ENCODE measurements around the gene CALML6. TPM values are rescaled to one million over a fixed set of nuclear protein-coding genes. Genes with fewer than 3 reads are reported as not detected.

The CALML6 gene
- total RNA-seq, 1 experiment from 2014 or later = 1.4 TPM

DNA sequence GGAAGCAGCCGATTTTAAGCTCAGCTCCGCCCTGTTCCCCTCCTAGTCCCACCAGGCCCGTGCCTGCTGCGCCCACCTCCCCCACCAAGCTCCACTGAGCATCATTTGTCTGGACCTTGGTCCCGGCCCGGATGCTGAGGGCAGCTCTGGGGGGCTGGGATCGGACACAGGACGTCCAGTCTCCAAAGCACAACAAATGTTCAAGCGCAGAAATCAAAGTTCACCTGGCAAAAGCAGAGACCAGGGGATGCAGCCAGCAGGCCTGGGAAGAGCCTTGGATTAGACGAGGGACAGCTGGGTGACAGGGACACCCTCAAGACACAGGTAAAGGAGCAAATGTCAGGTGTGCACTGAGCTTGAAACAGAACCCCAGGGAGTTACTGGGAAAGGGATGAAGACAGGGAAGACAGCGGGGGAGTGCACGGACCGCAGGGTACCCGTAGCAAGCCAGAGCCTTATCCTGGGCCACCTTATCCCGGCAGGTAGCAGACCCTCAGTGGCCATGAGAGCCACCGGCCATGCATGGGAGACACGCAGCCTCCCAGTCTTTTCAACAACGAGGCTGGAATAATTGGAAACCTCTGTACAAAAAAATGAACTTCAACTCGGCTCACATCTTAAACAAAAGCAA lies 26.3 kb downstream of the CALML6 start:
- Histone ChIP-seq H3K9me3 (no peaks in the 10 kb centered on the region), H3K27me3 (replicated peaks; ENCODE audit: control insufficient read depth, insufficient read depth, low read length) (no peaks in the 10 kb centered on the region), H3K4me3 (ENCODE audit: low read depth, low read length) (no peak overlapping the region), H3K4me1 (no peaks in the 10 kb centered on the region), H3K36me3 (ENCODE audit: control insufficient read depth, insufficient read depth, low read length) (no peaks in the 10 kb centered on the region)
- TF ChIP-seq, protein P1, sequence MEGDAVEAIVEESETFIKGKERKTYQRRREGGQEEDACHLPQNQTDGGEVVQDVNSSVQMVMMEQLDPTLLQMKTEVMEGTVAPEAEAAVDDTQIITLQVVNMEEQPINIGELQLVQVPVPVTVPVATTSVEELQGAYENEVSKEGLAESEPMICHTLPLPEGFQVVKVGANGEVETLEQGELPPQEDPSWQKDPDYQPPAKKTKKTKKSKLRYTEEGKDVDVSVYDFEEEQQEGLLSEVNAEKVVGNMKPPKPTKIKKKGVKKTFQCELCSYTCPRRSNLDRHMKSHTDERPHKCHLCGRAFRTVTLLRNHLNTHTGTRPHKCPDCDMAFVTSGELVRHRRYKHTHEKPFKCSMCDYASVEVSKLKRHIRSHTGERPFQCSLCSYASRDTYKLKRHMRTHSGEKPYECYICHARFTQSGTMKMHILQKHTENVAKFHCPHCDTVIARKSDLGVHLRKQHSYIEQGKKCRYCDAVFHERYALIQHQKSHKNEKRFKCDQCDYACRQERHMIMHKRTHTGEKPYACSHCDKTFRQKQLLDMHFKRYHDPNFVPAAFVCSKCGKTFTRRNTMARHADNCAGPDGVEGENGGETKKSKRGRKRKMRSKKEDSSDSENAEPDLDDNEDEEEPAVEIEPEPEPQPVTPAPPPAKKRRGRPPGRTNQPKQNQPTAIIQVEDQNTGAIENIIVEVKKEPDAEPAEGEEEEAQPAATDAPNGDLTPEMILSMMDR (IDR thresholded peaks at IDR 0.05; ENCODE audit: insufficient read depth in 1 of 2, low read depth in 1 of 2, low read length in 1 of 2, severe bottlenecking in 1 of 2, unreplicated experiment in 1 of 2) = no peak
- Mint-ChIP-seq H3K4me3 (ENCODE audit: unreplicated experiment) (no peak overlapping the region), H3K4me1 (ENCODE audit: low read depth, unreplicated experiment) (no peaks in the 10 kb centered on the region), H3K27me3 (ENCODE audit: insufficient read depth, unreplicated experiment) (no peaks in the 10 kb centered on the region), H3K36me3 (ENCODE audit: insufficient read depth, unreplicated experiment) (no peaks in the 10 kb centered on the region), H3K9me3 (ENCODE audit: unreplicated experiment) (no peaks in the 10 kb centered on the region), H3K27ac (ENCODE audit: unreplicated experiment) (no peak overlapping the region)
- DNase-seq = no peak
- no TSS peak for BruUV-seq (replicated peaks)
- intact Hi-C loops (cut with micrococcal nuclease; ENCODE audit: unreplicated experiment) = no loop called here
- ChIA-PET POLR2A (no interaction called here), CTCF (no interaction called here)

DNA sequence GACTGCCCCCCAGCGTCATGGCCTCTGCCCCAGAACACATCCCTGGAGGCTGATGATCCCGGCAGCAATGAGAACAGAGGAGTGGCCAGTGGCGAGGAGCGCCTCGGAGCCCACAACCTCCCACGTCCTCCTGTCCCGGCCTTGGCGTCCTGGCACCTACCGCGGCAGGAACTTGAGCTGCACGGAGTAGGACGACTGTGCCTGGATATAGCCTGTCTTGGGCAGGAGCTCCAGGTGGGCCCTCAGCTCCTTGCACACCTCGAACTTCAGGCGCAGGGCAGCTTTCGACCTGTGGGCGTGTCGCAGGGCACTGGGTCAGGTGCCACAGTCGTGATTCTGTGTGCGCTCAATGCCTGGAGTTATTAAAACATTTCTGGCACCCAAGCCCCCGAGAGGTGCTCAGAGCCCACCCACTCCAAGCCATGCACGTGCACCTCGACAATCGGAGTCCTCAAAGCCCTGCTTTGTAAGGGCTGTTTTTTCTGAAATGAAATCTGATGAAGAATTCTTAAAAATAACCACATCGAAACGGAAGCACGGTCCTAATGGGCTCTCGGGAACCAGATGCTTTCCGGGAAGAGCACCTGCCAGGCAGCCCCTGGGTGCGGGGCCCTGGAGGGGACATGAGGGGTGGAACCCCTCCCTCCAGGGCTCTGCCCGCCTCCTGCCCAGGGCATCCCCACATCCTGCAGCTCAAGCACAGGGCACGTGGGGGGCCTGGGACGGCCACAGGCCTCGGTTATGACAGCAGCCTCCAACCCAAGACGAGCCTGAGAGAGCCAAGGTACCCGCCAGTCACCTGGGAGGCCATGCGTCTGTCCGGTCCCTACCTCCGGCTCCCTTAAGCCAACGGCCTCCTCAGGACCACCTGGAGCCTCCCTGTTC lies 27.1 kb downstream of the CALML6 start:
- H3K9me3 ChIP-seq = no peaks in the 10 kb centered on the region
- no TSS peak for BruUV-seq (replicated peaks)
- no peaks in the 10 kb centered on the region for H3K27me3 Mint-ChIP-seq (ENCODE audit: insufficient read depth, unreplicated experiment)
- H3K4me1 Mint-ChIP-seq (ENCODE audit: low read depth, unreplicated experiment) = no peaks in the 10 kb centered on the region
- H3K4me1 ChIP-seq = no peaks in the 10 kb centered on the region
- DNase-seq = no peak
- H3K36me3 ChIP-seq (ENCODE audit: control insufficient read depth, insufficient read depth, low read length) = no peaks in the 10 kb centered on the region
- no peak overlapping the region for H3K27ac Mint-ChIP-seq (ENCODE audit: unreplicated experiment)
- intact Hi-C loops (cut with micrococcal nuclease; ENCODE audit: unreplicated experiment) = no loop called here
- no peaks in the 10 kb centered on the region for H3K9me3 Mint-ChIP-seq (ENCODE audit: unreplicated experiment)
- POLR2A ChIA-PET = no interaction called here
- H3K27me3 ChIP-seq (replicated peaks; ENCODE audit: control insufficient read depth, insufficient read depth, low read length) = no peaks in the 10 kb centered on the region
- no peak overlapping the region for H3K4me3 Mint-ChIP-seq (ENCODE audit: unreplicated experiment)
- CTCF ChIA-PET = no interaction called here
- no peaks in the 10 kb centered on the region for H3K36me3 Mint-ChIP-seq (ENCODE audit: insufficient read depth, unreplicated experiment)
- TF ChIP-seq, protein P1 (IDR thresholded peaks at IDR 0.05; ENCODE audit: insufficient read depth in 1 of 2, low read depth in 1 of 2, low read length in 1 of 2, severe bottlenecking in 1 of 2, unreplicated experiment in 1 of 2) = no peak
- no peak overlapping the region for H3K4me3 ChIP-seq (ENCODE audit: low read depth, low read length)

DNA sequence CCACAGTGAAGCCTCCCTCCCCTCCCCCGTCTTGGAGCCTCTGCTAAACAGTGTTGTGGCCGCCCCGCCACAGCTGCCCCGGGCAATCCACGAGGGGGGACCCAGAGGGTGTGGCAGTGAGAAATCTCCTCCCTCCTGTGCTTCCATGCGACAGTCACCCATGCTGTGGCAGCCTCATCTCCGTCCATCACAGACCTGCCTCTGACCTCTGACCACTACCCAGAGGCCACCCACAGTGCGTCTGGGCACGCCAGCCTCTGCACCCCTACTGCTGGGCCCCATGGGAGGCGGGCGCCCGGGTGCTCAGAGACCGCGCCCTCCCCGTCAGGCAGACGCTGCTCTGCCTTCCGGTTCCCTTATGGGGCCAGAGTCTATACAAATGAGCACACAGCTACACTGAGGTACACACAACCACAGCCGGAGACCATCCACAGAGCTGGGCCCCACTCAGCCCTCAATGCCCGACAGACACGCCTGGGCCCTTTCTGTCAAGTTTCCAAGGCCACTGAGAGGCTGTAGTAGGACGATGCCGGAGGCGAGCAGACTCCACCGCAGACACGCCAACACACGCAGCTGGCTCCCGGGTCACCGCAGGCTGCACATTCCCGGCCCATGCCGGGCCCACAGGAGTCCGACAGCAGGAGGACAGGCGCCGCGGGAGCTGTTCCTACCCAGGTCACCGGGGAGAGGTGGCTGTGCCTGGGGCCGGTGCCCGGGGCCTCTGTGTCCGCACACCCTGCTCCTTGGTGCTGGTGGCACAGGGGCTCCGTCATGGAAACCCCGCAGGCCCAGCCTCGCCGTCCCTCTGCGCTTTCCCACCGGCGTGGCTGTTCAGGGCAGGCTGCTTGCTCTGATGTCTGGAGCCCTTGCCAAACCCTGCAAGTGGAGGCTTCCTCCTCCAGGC lies 27.9 kb downstream of the CALML6 start:
- H3K4me1 Mint-ChIP-seq (ENCODE audit: low read depth, unreplicated experiment) = no peaks in the 10 kb centered on the region
- no peaks in the 10 kb centered on the region for H3K27me3 Mint-ChIP-seq (ENCODE audit: insufficient read depth, unreplicated experiment)
- Histone ChIP-seq H3K36me3 (ENCODE audit: control insufficient read depth, insufficient read depth, low read length) (no peaks in the 10 kb centered on the region), H3K27me3 (replicated peaks; ENCODE audit: control insufficient read depth, insufficient read depth, low read length) (no peaks in the 10 kb centered on the region), H3K9me3 (no peaks in the 10 kb centered on the region), H3K4me3 (ENCODE audit: low read depth, low read length) (no peak overlapping the region), H3K4me1 (no peaks in the 10 kb centered on the region)
- no TSS peak for BruUV-seq (replicated peaks)
- H3K36me3 Mint-ChIP-seq (ENCODE audit: insufficient read depth, unreplicated experiment) = no peaks in the 10 kb centered on the region
- ChIA-PET POLR2A (no interaction called here), CTCF (interaction anchor here (1.6 kb wide), 2 partner anchors 34 to 106 kb away, joined by 3 to 5 read pairs; no protein-coding TSS in a partner anchor)
- H3K27ac Mint-ChIP-seq (ENCODE audit: unreplicated experiment) = no peak overlapping the region
- TF ChIP-seq, protein P1 (IDR thresholded peaks at IDR 0.05; ENCODE audit: insufficient read depth in 1 of 2, low read depth in 1 of 2, low read length in 1 of 2, severe bottlenecking in 1 of 2, unreplicated experiment in 1 of 2) = no peak
- no peak overlapping the region for H3K4me3 Mint-ChIP-seq (ENCODE audit: unreplicated experiment)
- H3K9me3 Mint-ChIP-seq (ENCODE audit: unreplicated experiment) = no peaks in the 10 kb centered on the region
- intact Hi-C loops (cut with micrococcal nuclease; ENCODE audit: unreplicated experiment) = no loop called here
- no peak for DNase-seq
